Measurements from ENCODE around the gene GALNT14. TPM values are rescaled to one million over a fixed set of nuclear protein-coding genes. Genes with fewer than 3 reads are reported as not detected.

The GALNT14 gene
- total and polyA plus RNA-seq, 8 donors: 1.9 to 9.1 (median 2.8) TPM

- no peaks in the 10 kb centered on the region for H3K9me3 ChIP-seq
- no peaks in the 10 kb centered on the region for H3K4me1 ChIP-seq
- 80 to 82% methylated on average over 8 of the region's 8 CpGs for WGBS, 2 donors
- H3K36me3 ChIP-seq: no peaks in the 10 kb centered on the region
- H3K27ac ChIP-seq: no peak overlapping the region
- TF ChIP-seq CTCF (IDR thresholded peaks at IDR 0.05): no peak
- H3K4me3 ChIP-seq: no peak overlapping the region
- no peak for FAIRE-seq
- no peak for DNase-seq
- intact Hi-C loops (cut with DNase I): no loop called here
- ATAC-seq: peak in 1 of 4 donors; percentile 32
- no peaks in the 10 kb centered on the region for H3K27me3 ChIP-seq
Observed at GRCh38 chr2:31109633-31110192, 28.5 kb downstream of the GALNT14 start.

- Histone ChIP-seq H3K36me3 (no peaks in the 10 kb centered on the region), H3K27me3 (no peaks in the 10 kb centered on the region), H3K9me3 (no peaks in the 10 kb centered on the region), H3K27ac (no peak overlapping the region), H3K4me3 (no peak overlapping the region), H3K4me1 (no peaks in the 10 kb centered on the region)
- TF ChIP-seq CTCF (IDR thresholded peaks at IDR 0.05): no peak
- intact Hi-C loops (cut with DNase I): no loop called here
- 77 to 78% methylated on average over 3 of the region's 3 CpGs for WGBS, 2 donors
- DNase-seq (no peak), ATAC-seq (no peak), FAIRE-seq (no peak)
Observed at GRCh38 chr2:31108561-31109286, 29.5 kb downstream of the GALNT14 start.

- no peak for TF ChIP-seq CTCF (IDR thresholded peaks at IDR 0.05)
- Histone ChIP-seq H3K4me3 (no peak overlapping the region), H3K27me3 (no peaks in the 10 kb centered on the region), H3K4me1 (no peaks in the 10 kb centered on the region), H3K27ac (no peak overlapping the region), H3K36me3 (no peaks in the 10 kb centered on the region), H3K9me3 (no peaks in the 10 kb centered on the region)
- FAIRE-seq (no peak), DNase-seq (no peak), ATAC-seq (peak in 1 of 4 donors; percentile 42)
- WGBS, 2 donors: 27 to 36% methylated on average over 5 of the region's 5 CpGs
- intact Hi-C loops (cut with DNase I): no loop called here
Observed at GRCh38 chr2:31107591-31108300, 30.5 kb downstream of the GALNT14 start.

GRCh38 chr2:31101701-31102100 lies 36.5 kb downstream of the GALNT14 start:
- Histone ChIP-seq H3K9me3 (no peaks in the 10 kb centered on the region), H3K36me3 (no peaks in the 10 kb centered on the region), H3K4me1 (no peaks in the 10 kb centered on the region), H3K4me3 (no peak overlapping the region), H3K27me3 (no peaks in the 10 kb centered on the region), H3K27ac (no peak overlapping the region)
- FAIRE-seq: no peak
- DNase-seq: no peak
- ATAC-seq: no peak
- intact Hi-C loops (cut with DNase I): no loop called here
- 69 to 80% methylated on average over 2 of the region's 2 CpGs for WGBS, 2 donors
- TF ChIP-seq CTCF (IDR thresholded peaks at IDR 0.05): no peak
